ENCODE results near the gene DST. TPM values are rescaled to one million over a fixed set of nuclear protein-coding genes. Genes with fewer than 3 reads are reported as not detected.

Gene DST
- total and polyA plus RNA-seq, 2 donors (not counting 1 experiment from before 2014, with no cell fraction given): 1.5 to 1.9 TPM

GRCh38 chr6:56582236-56582635, 60.5 kb downstream of the DST start:
- Mint-ChIP-seq H3K4me3 (no peak overlapping the region), H3K27me3 (no peaks in the 10 kb centered on the region), H3K27ac (no peak overlapping the region), H3K4me1 (no peaks in the 10 kb centered on the region), H3K9me3 (ENCODE audit: insufficient read depth) (no peaks in the 10 kb centered on the region)
- H2AFZ ChIP-seq (ENCODE audit: insufficient read depth, low read depth, low read length, poor library complexity, severe bottlenecking): no peak overlapping the region
- no CpG with 5 or more reads among the region's 3 CpGs for WGBS (ENCODE audit: insufficient coverage)
- H3K27ac ChIP-seq (ENCODE audit: low read length in 2 of 2): no peak overlapping the region
- H3K4me1 ChIP-seq (ENCODE audit: control insufficient read depth in 2 of 2, insufficient read depth in 2 of 2, low read length in 2 of 2): no peaks in the 10 kb centered on the region
- no peaks in the 10 kb centered on the region for H3K79me2 ChIP-seq (ENCODE audit: control insufficient read depth, insufficient read depth, low read length)
- ChIA-PET CTCF (no interaction called here), POLR2A (no interaction called here)
- H3K27me3 ChIP-seq (replicated peaks in 1 of 4; ENCODE audit: control extremely low read depth in 1 of 4, control insufficient read depth in 3 of 4, insufficient read depth in 4 of 4, low read length in 3 of 4): no peaks in the 10 kb centered on the region
- TF ChIP-seq, protein P1, sequence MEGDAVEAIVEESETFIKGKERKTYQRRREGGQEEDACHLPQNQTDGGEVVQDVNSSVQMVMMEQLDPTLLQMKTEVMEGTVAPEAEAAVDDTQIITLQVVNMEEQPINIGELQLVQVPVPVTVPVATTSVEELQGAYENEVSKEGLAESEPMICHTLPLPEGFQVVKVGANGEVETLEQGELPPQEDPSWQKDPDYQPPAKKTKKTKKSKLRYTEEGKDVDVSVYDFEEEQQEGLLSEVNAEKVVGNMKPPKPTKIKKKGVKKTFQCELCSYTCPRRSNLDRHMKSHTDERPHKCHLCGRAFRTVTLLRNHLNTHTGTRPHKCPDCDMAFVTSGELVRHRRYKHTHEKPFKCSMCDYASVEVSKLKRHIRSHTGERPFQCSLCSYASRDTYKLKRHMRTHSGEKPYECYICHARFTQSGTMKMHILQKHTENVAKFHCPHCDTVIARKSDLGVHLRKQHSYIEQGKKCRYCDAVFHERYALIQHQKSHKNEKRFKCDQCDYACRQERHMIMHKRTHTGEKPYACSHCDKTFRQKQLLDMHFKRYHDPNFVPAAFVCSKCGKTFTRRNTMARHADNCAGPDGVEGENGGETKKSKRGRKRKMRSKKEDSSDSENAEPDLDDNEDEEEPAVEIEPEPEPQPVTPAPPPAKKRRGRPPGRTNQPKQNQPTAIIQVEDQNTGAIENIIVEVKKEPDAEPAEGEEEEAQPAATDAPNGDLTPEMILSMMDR (IDR thresholded peaks at IDR 0.05): no peak
- no peak for TF ChIP-seq EZH2 (IDR thresholded peaks at IDR 0.05; ENCODE audit: borderline replicate concordance, insufficient read depth, low read depth, low read length, poor library complexity, severe bottlenecking)
- no peaks in the 10 kb centered on the region for H3K36me3 ChIP-seq (replicated peaks in 1 of 2; ENCODE audit: control extremely low read depth in 1 of 2, control insufficient read depth in 1 of 2, extremely low read depth in 1 of 2, insufficient read depth in 2 of 2, low read length in 1 of 2)
- H3K4me2 ChIP-seq (replicated peaks; ENCODE audit: low read depth, low read length, poor library complexity, severe bottlenecking): no peak overlapping the region
- H3K9ac ChIP-seq (ENCODE audit: low read length): no peak overlapping the region
- no peaks in the 10 kb centered on the region for H3K9me3 ChIP-seq (ENCODE audit: control extremely low read depth in 1 of 3, control insufficient read depth in 2 of 3, insufficient read depth in 1 of 3, low read length in 2 of 3)
- no peaks in the 10 kb centered on the region for H4K20me1 ChIP-seq (ENCODE audit: control insufficient read depth, insufficient read depth, low read length, poor library complexity, severe bottlenecking)
- intact Hi-C loops (cut with micrococcal nuclease): no loop called here
- DNase-seq (no peak), ATAC-seq (ENCODE audit: low read depth) (no peak)
- no peak overlapping the region for H3K4me3 ChIP-seq (ENCODE audit: control extremely low read depth in 1 of 5, extremely low read depth in 1 of 5, insufficient read depth in 1 of 5, low read depth in 2 of 5, low read length in 4 of 5)

GRCh38 chr6:56581296-56581925, 61.3 kb downstream of the DST start:
- Histone ChIP-seq H4K20me1 (ENCODE audit: control insufficient read depth, insufficient read depth, low read length, poor library complexity, severe bottlenecking) (no peaks in the 10 kb centered on the region), H3K4me2 (replicated peaks; ENCODE audit: low read depth, low read length, poor library complexity, severe bottlenecking) (no peak overlapping the region), H3K4me1 (ENCODE audit: control insufficient read depth in 2 of 2, insufficient read depth in 2 of 2, low read length in 2 of 2) (no peaks in the 10 kb centered on the region), H3K27ac (ENCODE audit: low read length in 2 of 2) (no peak overlapping the region), H3K9ac (ENCODE audit: low read length) (no peak overlapping the region), H3K27me3 (replicated peaks in 1 of 4; ENCODE audit: control extremely low read depth in 1 of 4, control insufficient read depth in 3 of 4, insufficient read depth in 4 of 4, low read length in 3 of 4) (no peaks in the 10 kb centered on the region), H3K36me3 (replicated peaks in 1 of 2; ENCODE audit: control extremely low read depth in 1 of 2, control insufficient read depth in 1 of 2, extremely low read depth in 1 of 2, insufficient read depth in 2 of 2, low read length in 1 of 2) (no peaks in the 10 kb centered on the region), H3K79me2 (ENCODE audit: control insufficient read depth, insufficient read depth, low read length) (no peaks in the 10 kb centered on the region), H2AFZ (ENCODE audit: insufficient read depth, low read depth, low read length, poor library complexity, severe bottlenecking) (no peak overlapping the region), H3K4me3 (ENCODE audit: control extremely low read depth in 1 of 5, extremely low read depth in 1 of 5, insufficient read depth in 1 of 5, low read depth in 2 of 5, low read length in 4 of 5) (no peak overlapping the region), H3K9me3 (ENCODE audit: control extremely low read depth in 1 of 3, control insufficient read depth in 2 of 3, insufficient read depth in 1 of 3, low read length in 2 of 3) (no peaks in the 10 kb centered on the region)
- ChIA-PET CTCF (interaction anchor here (1.0 kb wide), 1 partner anchor 14 kb away, joined by 3 read pairs; no protein-coding TSS in a partner anchor), POLR2A (no interaction called here)
- no peak for DNase-seq
- intact Hi-C loops (cut with micrococcal nuclease): no loop called here
- Mint-ChIP-seq H3K27me3 (no peaks in the 10 kb centered on the region), H3K4me1 (no peaks in the 10 kb centered on the region), H3K27ac (no peak overlapping the region), H3K9me3 (ENCODE audit: insufficient read depth) (no peaks in the 10 kb centered on the region), H3K4me3 (no peak overlapping the region)
- ATAC-seq (ENCODE audit: low read depth): no peak
- 95% methylated on average over 4 of the region's 4 CpGs for WGBS (ENCODE audit: insufficient coverage)
- no peak for TF ChIP-seq EZH2 (IDR thresholded peaks at IDR 0.05; ENCODE audit: borderline replicate concordance, insufficient read depth, low read depth, low read length, poor library complexity, severe bottlenecking)
- TF ChIP-seq, protein P1 (IDR thresholded peaks at IDR 0.05): no peak

Data from B cell (primary cell).